PC-3 (cell line): ENCODE results near the gene ASXL1. TPM values are rescaled to one million over a fixed set of nuclear protein-coding genes. Genes with fewer than 3 reads are reported as not detected.

Source experiments
- ATAC-seq: fragments of 200-7000 bp; cut with Tn5 transposase; 2 replicates; pipeline ENCODE4 v1.9.1; 2020; ENCODE audit warnings: mild to moderate bottlenecking, moderate library complexity
- BruUV-seq: library from RNA; stranded (reverse); fragments of 400-500 nt; replicated peaks from 2 replicates; lab custom pipeline; 2021; lab: Mats Ljungman, UMichigan
- CTCF ChIA-PET: fragments of 300-600 bp; sonication (Branson Sonifier 250); formaldehyde crosslinking; loops from one replicate; lab custom pipeline; 2022; ENCODE audit warnings: antibody characterized with exemption; lab: Charles Lee
- POLR2A ChIA-PET: fragments of 300-600 bp; sonication (Branson Sonifier 250); formaldehyde crosslinking; loops from one replicate; lab custom pipeline; 2022; ENCODE audit warnings: antibody characterized with exemption; ENCODE audit not compliant: unreplicated experiment; lab: Charles Lee
- DNase-seq: peaks from one replicate; pipeline ENCODE4 v3.0.0-alpha.2; 2015
- H2AFZ ChIP-seq: fragments of 300-600 bp; sonication (generic); 2 replicates; pipeline ENCODE4 v1.6.0; 2016; ENCODE audit warnings: antibody characterized with exemption, low read length
- H3F3A ChIP-seq: fragments of 300-600 bp; sonication (generic); one replicate; pipeline ENCODE4 v1.6.0; 2017; ENCODE audit warnings: antibody characterized with exemption, low read length, control low read depth, mild to moderate bottlenecking; ENCODE audit not compliant: unreplicated experiment
- H3K27ac ChIP-seq: fragments of 300-600 bp; sonication (generic); 2 replicates; pipeline ENCODE4 v1.5.1; 2016; ENCODE audit warnings: mild to moderate bottlenecking, low read length
- H3K27me3 ChIP-seq: fragments of 300-600 bp; sonication (generic); 2 replicates; pipeline ENCODE4 v1.6.1; 2016; ENCODE audit warnings: low read length, mixed read lengths
- H3K36me3 ChIP-seq: fragments of 300-600 bp; sonication (generic); 2 replicates; pipeline ENCODE4 v1.6.1; 2016; ENCODE audit warnings: low read depth, mixed run types, low read length, mixed read lengths
- H3K4me1 ChIP-seq: fragments of 300-600 bp; sonication (generic); 2 replicates; pipeline ENCODE4 v1.5.1; 2016; ENCODE audit warnings: low read length; ENCODE audit not compliant: insufficient read depth
- H3K4me2 ChIP-seq: fragments of 300-600 bp; sonication (generic); 2 replicates; pipeline ENCODE4 v1.6.0; 2016; ENCODE audit warnings: low read length
- H3K4me3 ChIP-seq: fragments of 300-600 bp; sonication (generic); 2 replicates; pipeline ENCODE4 v1.5.1; 2016; ENCODE audit warnings: mild to moderate bottlenecking, low read length, mixed read lengths
- H3K79me2 ChIP-seq: fragments of 300-600 bp; sonication (generic); 2 replicates; pipeline ENCODE4 v1.6.1; 2017; ENCODE audit warnings: low read length, mixed read lengths
- H3K9ac ChIP-seq: fragments of 300-600 bp; sonication (generic); 2 replicates; pipeline ENCODE4 v1.6.0; 2016; ENCODE audit warnings: mild to moderate bottlenecking, low read length
- H3K9me2 ChIP-seq: fragments of 300-600 bp; sonication (generic); replicated peaks from 2 replicates; pipeline ENCODE4 v1.6.1; 2016; ENCODE audit warnings: mixed run types, low read length, mixed read lengths
- H3K9me3 ChIP-seq: fragments of 300-600 bp; sonication (generic); 2 replicates; pipeline ENCODE4 v1.6.1; 2016; ENCODE audit warnings: low read length, mixed read lengths
- H4K20me1 ChIP-seq: fragments of 300-600 bp; sonication (generic); 2 replicates; pipeline ENCODE4 v1.6.1; 2016; ENCODE audit warnings: low read length, mixed read lengths
- EZH2 ChIP-seq: fragments of 300-600 bp; sonication (generic); IDR thresholded peaks from one replicate; pipeline ENCODE4 v1.6.1; 2017; ENCODE audit warnings: antibody characterized with exemption, mild to moderate bottlenecking, low read length; ENCODE audit not compliant: unreplicated experiment
- EZH2phosphoT487 ChIP-seq: fragments of 300-600 bp; sonication (generic); IDR thresholded peaks from 2 replicates; pipeline ENCODE4 v1.6.1; 2018; ENCODE audit warnings: mild to moderate bottlenecking, antibody characterized with exemption, low read length, borderline replicate concordance
- intact Hi-C: fragments of 100-400 bp; cut with micrococcal nuclease; formaldehyde crosslinking; loops from 2 replicates; pipeline ENCODE4 v1.9.0; 2023
- total RNA-seq: library from RNA; depleted of rRNA; stranded (reverse); fragments of >200 nt; gene quantifications from 2 replicates; pipeline ENCODE4 v1.2.3, GENCODE V29; 2014
- TF ChIP-seq, protein P1 (sequence below): fragments of 300-600 bp; sonication (generic); conservative IDR thresholded peaks from 2 replicates; pipeline ENCODE4 v1.5.1; 2017; ENCODE audit warnings: antibody characterized with exemption, low read depth, mild to moderate bottlenecking, low read length

ASXL1 gene
- total RNA-seq, 1 experiment from 2014 or later = 42.8 TPM

DNA sequence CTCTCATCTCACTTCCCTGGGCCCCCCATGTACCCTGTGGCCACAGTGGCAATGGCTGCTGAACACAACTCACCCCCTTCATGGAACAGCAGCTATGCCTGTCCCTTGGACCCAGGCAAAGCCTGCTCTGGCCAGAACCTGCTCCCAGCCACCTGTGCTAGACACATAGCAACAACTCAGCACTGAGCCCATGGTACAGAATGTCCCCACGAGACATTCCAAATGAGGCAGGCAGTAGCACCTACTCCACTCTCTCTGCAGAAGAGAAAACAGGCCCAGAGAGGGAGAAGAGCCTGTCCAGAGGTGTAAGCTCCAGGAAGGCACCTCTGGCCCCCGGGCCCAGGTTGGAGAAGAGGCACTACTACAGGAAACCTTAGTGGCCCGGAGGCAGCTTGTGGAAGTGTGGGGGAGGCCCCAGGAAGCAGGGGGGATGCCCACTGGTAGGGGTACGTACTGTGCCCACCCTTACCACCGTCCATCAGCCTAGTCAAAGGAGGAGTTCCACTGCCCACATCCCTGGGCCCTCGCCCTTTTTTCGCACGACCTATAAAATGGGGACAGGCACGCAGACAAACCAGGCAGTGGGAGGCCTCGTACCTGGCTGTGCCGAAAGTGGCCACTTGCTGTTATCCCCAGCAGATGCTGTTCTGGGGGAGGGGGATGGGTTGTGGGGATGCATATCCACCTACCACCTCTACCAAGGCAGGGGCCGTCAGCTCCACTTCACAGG, 97.2 kb downstream of the ASXL1 start:
- Histone ChIP-seq H4K20me1 (no peaks in the 10 kb centered on the region), H3K9me3 (no peaks in the 10 kb centered on the region), H3F3A (no peaks in the 10 kb centered on the region), H3K4me1 (peaks cover 3% of the 10 kb centered on the region; the same call in 1 of the 2 replicates), H3K4me3 (no peak overlapping the region), H2AFZ (no peak overlapping the region), H3K36me3 (no peaks in the 10 kb centered on the region), H3K9me2 (no peaks in the 10 kb centered on the region), H3K79me2 (no peaks in the 10 kb centered on the region), H3K27me3 (no peaks in the 10 kb centered on the region), H3K27ac (no peak overlapping the region), H3K4me2 (no peak overlapping the region), H3K9ac (no peak overlapping the region)
- no peak for ATAC-seq
- CTCF ChIA-PET = no interaction called here
- TF ChIP-seq, protein P1, sequence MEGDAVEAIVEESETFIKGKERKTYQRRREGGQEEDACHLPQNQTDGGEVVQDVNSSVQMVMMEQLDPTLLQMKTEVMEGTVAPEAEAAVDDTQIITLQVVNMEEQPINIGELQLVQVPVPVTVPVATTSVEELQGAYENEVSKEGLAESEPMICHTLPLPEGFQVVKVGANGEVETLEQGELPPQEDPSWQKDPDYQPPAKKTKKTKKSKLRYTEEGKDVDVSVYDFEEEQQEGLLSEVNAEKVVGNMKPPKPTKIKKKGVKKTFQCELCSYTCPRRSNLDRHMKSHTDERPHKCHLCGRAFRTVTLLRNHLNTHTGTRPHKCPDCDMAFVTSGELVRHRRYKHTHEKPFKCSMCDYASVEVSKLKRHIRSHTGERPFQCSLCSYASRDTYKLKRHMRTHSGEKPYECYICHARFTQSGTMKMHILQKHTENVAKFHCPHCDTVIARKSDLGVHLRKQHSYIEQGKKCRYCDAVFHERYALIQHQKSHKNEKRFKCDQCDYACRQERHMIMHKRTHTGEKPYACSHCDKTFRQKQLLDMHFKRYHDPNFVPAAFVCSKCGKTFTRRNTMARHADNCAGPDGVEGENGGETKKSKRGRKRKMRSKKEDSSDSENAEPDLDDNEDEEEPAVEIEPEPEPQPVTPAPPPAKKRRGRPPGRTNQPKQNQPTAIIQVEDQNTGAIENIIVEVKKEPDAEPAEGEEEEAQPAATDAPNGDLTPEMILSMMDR = no peak
- no peak for TF ChIP-seq EZH2
- no peak for TF ChIP-seq EZH2phosphoT487
- intact Hi-C loops = no loop called here
- BruUV-seq = no TSS peak
- POLR2A ChIA-PET = no interaction called here
- no peak for DNase-seq

GRCh38 chr20:32455901-32456701, 98.0 kb downstream of the ASXL1 start:
- ChIA-PET CTCF (no interaction called here), POLR2A (no interaction called here)
- no peaks in the 10 kb centered on the region for H3K9me2 ChIP-seq
- H3K4me2 ChIP-seq = peak overlapping the region; percentile 82; the same call in 1 of the 2 replicates
- no peak overlapping the region for H3K27ac ChIP-seq
- no peaks in the 10 kb centered on the region for H3K36me3 ChIP-seq
- no peak overlapping the region for H3K9ac ChIP-seq
- DNase-seq = no peak
- H4K20me1 ChIP-seq = no peaks in the 10 kb centered on the region
- intact Hi-C loops = no loop called here
- H3K27me3 ChIP-seq = no peaks in the 10 kb centered on the region
- no peak for ATAC-seq
- no peaks in the 10 kb centered on the region for H3K79me2 ChIP-seq
- BruUV-seq = no TSS peak
- peak overlapping the region; percentile 66; the same call in 1 of the 2 replicates for H2AFZ ChIP-seq
- no peaks in the 10 kb centered on the region for H3K9me3 ChIP-seq
- no peak overlapping the region; the same call in 1 of the 2 replicates for H3K4me3 ChIP-seq
- no peak for TF ChIP-seq EZH2
- TF ChIP-seq, protein P1 = no peak
- no peak for TF ChIP-seq EZH2phosphoT487
- peaks cover 3% of the 10 kb centered on the region; the same call in 1 of the 2 replicates for H3K4me1 ChIP-seq
- H3F3A ChIP-seq = no peaks in the 10 kb centered on the region
